RWPE1 (cell line): ENCODE results near the gene ANXA9.
A peak's percentile ranks its signal among the peaks of the same experiment; 100 is the strongest.

ENCODE experiments used
- CTCF ChIA-PET: fragments of 350-600 bp; sonication (Branson Sonifier 250); formaldehyde crosslinking; extraction: SDS; loops from one replicate; lab custom pipeline; 2021; lab: Yijun Ruan, JAX
- POLR2A ChIA-PET: fragments of 400-600 bp; formaldehyde crosslinking; extraction: SDS; loops from one replicate; lab custom pipeline; 2020; ENCODE audit warnings: antibody characterized with exemption; ENCODE audit not compliant: low non-redundant PET; lab: Yijun Ruan, JAX
- DNase-seq: peaks from one replicate; pipeline ENCODE4 v3.0.0; 2012; ENCODE audit warnings: low spot score
- H3K27ac ChIP-seq: fragments of 450-650 bp; 2 replicates; pipeline ENCODE4 v1.5.1; 2017
- CTCF ChIP-seq: fragments of 450-650 bp; conservative IDR thresholded peaks from 2 replicates; pipeline ENCODE4 v1.5.1; 2017; ENCODE audit warnings: low read depth, mild to moderate bottlenecking

Gene ANXA9

GRCh38 chr1:151001602-151002001 lies 19.5 kb downstream of the ANXA9 start:
- no peak overlapping the region for H3K27ac ChIP-seq
- no peak for DNase-seq
- no peak for TF ChIP-seq CTCF
- POLR2A ChIA-PET, result no interaction called here
- CTCF ChIA-PET, result no interaction called here

GRCh38 chr1:151002051-151002450 lies 20.0 kb downstream of the ANXA9 start:
- ChIA-PET POLR2A (no interaction called here), CTCF (interaction anchor here (0.8 kb wide), 1 partner anchor 517 kb away, joined by 3 read pairs; no protein-coding TSS in a partner anchor)
- no peak overlapping the region for H3K27ac ChIP-seq
- no peak for TF ChIP-seq CTCF
- DNase-seq, result no peak

GRCh38 chr1:151002611-151003010 lies 20.5 kb downstream of the ANXA9 start:
- no peak overlapping the region for H3K27ac ChIP-seq
- TF ChIP-seq CTCF, result no peak
- POLR2A ChIA-PET, result no interaction called here
- DNase-seq, result no peak
- CTCF ChIA-PET, result interaction anchor here (0.8 kb wide), 1 partner anchor 517 kb away, joined by 3 read pairs; no protein-coding TSS in a partner anchor

- ChIA-PET CTCF (interaction anchor here (0.6 kb wide), 1 partner anchor 38 kb away, joined by 3 read pairs; no protein-coding TSS in a partner anchor), POLR2A (interaction anchor here (0.5 kb wide), 1 partner anchor 192 kb away, joined by 3 read pairs; no protein-coding TSS in a partner anchor)
- DNase-seq, result no peak
- H3K27ac ChIP-seq, result no peak overlapping the region
- TF ChIP-seq CTCF, result no peak
Observed at GRCh38 chr1:151003180-151003579, 21.1 kb downstream of the ANXA9 start.

- DNase-seq, result peak; percentile 13
- CTCF ChIA-PET, result interaction anchor here (0.6 to 2.4 kb wide), 10 partner anchors 9 to 447 kb away, joined by 3 to 17 read pairs (median 3); partner anchors contain the start of genes ANXA9 and CDC42SE1
- POLR2A ChIA-PET, result interaction anchor here (0.9 to 1.7 kb wide), 2 partner anchors 10 to 24 kb away, joined by 3 to 7 read pairs; partner anchors contain the start of gene ANXA9
- no peak for TF ChIP-seq CTCF
- peak overlapping the region; percentile 91 for H3K27ac ChIP-seq
Observed at GRCh38 chr1:151005729-151006319, 23.7 kb downstream of the ANXA9 start.

GRCh38 chr1:151006327-151007052 lies 24.4 kb downstream of the ANXA9 start, which contains the start of gene MINDY1:
Gene MINDY1, minus strand, starts transcription at chr1:151006902. Its CDS starts 4,285 bp downstream, at chr1:151002617.
- peak; percentile 64 for TF ChIP-seq CTCF
- DNase-seq, result peak; percentile 84
- CTCF ChIA-PET, result interaction anchor here (0.5 to 2.4 kb wide), 13 partner anchors 10 to 1015 kb away, joined by 3 to 17 read pairs (median 3); partner anchors contain the start of genes ANXA9, CDC42SE1 and PIP5K1A
- POLR2A ChIA-PET, result interaction anchor here (0.9 to 1.7 kb wide), 3 partner anchors 9 to 25 kb away, joined by 3 to 7 read pairs (median 3); partner anchors contain the start of gene ANXA9
- peak within 1 kb of the TSS; percentile 91 for H3K27ac ChIP-seq
